GM12875 (cell line): ENCODE results near the gene CACNA1I.

Experiments used
- H3K4me3 ChIP-seq: one replicate; pipeline ENCODE4 v1.5.1; 2011; ENCODE audit warnings: low read depth, low read length, control low read depth
- CTCF ChIP-seq: IDR thresholded peaks from 2 replicates; pipeline ENCODE4 v1.5.1; 2011; ENCODE audit warnings: low read depth, mild to moderate bottlenecking, control low read depth, inconsistent platforms, low read length, moderate library complexity, borderline replicate concordance; ENCODE audit not compliant: insufficient read depth

Gene CACNA1I

GRCh38 chr22:39719559-39720450 is 149.3 kb downstream of the CACNA1I start:
- no peak overlapping the region for H3K4me3 ChIP-seq
- TF ChIP-seq CTCF, result no peak

- H3K4me3 ChIP-seq, result no peak overlapping the region
- TF ChIP-seq CTCF, result no peak
Observed at GRCh38 chr22:39721206-39722031, 150.9 kb downstream of the CACNA1I start.

- no peak for TF ChIP-seq CTCF
- no peak overlapping the region for H3K4me3 ChIP-seq
Observed at GRCh38 chr22:39722032-39722325, 151.4 kb downstream of the CACNA1I start.

- no peak overlapping the region for H3K4me3 ChIP-seq
- TF ChIP-seq CTCF, result no peak
Observed at GRCh38 chr22:39722501-39722900, 151.9 kb downstream of the CACNA1I start.

GRCh38 chr22:39723463-39723862 is 152.9 kb downstream of the CACNA1I start:
- no peak overlapping the region for H3K4me3 ChIP-seq
- no peak for TF ChIP-seq CTCF

- no peak overlapping the region for H3K4me3 ChIP-seq
- no peak for TF ChIP-seq CTCF
Observed at GRCh38 chr22:39723899-39724351, 153.4 kb downstream of the CACNA1I start.
